Right atrium auricular region (tissue), 2 donors: ENCODE measurements around the gene RNF125. TPM values are rescaled to one million over a fixed set of nuclear protein-coding genes. Genes with fewer than 3 reads are reported as not detected.

Source experiments
- DNase-seq: peaks from one replicate; pipeline ENCODE4 v3.0.0-alpha.2; 2019; ENCODE audit warnings: low spot score
- H3K27ac ChIP-seq, 2 donors: fragments of 200-600 bp; sonication (generic); 1 replicate in 1 of 2; 2 replicates in 1 of 2; pipeline ENCODE4 v1.5.1; 2016 to 2019
- H3K27me3 ChIP-seq, 2 donors: fragments of 200-600 bp; sonication (generic); one replicate each; pipeline versions ENCODE4 v1.5.1 to v1.6.0; 2017 to 2019
- H3K36me3 ChIP-seq: fragments of 200-600 bp; sonication (generic); one replicate; pipeline ENCODE4 v1.5.1; 2016
- H3K4me1 ChIP-seq, 2 donors: fragments of 200-600 bp; sonication (generic); one replicate each; pipeline versions ENCODE4 v1.5.1 to v1.6.0; 2017 to 2019
- H3K4me3 ChIP-seq, 2 donors: fragments of 200-600 bp; sonication (generic); 1 replicate in 1 of 2; 2 replicates in 1 of 2; pipeline ENCODE4 v1.5.1; 2017 to 2019; ENCODE audit warnings: mild to moderate bottlenecking in 1 of 2, moderate library complexity in 1 of 2
- H3K9me3 ChIP-seq, 2 donors: fragments of 200-600 bp; sonication (generic); one replicate each; pipeline ENCODE4 v1.5.1; 2019
- CTCF ChIP-seq, 2 donors: fragments of 200-600 bp; sonication (generic); IDR thresholded peaks; one replicate each; pipeline ENCODE4 v1.5.1; 2019; ENCODE audit warnings: antibody characterized with exemption in 2 of 2
- total RNA-seq, 2 donors: library from RNA; depleted of rRNA; stranded (reverse); fragments of >200 nt; gene quantifications; one replicate each; pipeline ENCODE4 v1.1.0, GENCODE V29; 2016

RNF125 gene
- total RNA-seq, 2 donors from 2014 or later = 1.7 to 5.6 TPM

- Histone ChIP-seq H3K27ac (no peak overlapping the region), H3K9me3 (no peaks in the 10 kb centered on the region)
- DNase-seq = no peak
Observed at GRCh38 chr18:32029558-32029957, 10.9 kb downstream of the RNF125 start.

DNA sequence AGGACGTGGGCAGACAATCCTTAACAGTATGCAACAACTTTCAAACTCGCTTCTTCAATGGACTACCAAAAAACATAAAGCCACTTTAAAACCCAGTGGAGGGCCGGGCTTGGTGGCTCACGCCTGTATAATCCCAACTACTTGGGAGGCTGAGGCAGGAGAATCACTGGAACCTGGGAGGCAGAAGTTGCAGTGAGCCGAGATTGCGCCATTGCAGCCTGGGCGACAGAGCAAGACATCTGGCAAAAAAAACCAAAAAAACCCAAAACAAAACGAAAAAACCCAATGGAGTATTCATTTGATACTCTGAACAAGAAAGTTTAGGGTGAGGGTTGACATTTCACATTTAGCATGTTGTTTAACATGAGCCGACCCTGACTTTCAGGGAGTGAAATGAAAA is 14.0 kb downstream of the RNF125 start:
- TF ChIP-seq CTCF (IDR thresholded peaks at IDR 0.05) = no peak
- DNase-seq = no peak
- Histone ChIP-seq H3K27ac (no peak overlapping the region), H3K27me3 (no peaks in the 10 kb centered on the region), H3K4me1 (no peaks in the 10 kb centered on the region), H3K36me3 (no peaks in the 10 kb centered on the region), H3K4me3 (no peak overlapping the region), H3K9me3 (no peaks in the 10 kb centered on the region)

More at GRCh38 chr18:32029558-32029957, 10.9 kb downstream of the RNF125 start:
- no peaks in the 10 kb centered on the region for H3K4me1 ChIP-seq
- no peak overlapping the region for H3K4me3 ChIP-seq
- H3K36me3 ChIP-seq = no peaks in the 10 kb centered on the region
- no peak for TF ChIP-seq CTCF (IDR thresholded peaks at IDR 0.05)
- no peaks in the 10 kb centered on the region for H3K27me3 ChIP-seq

- Histone ChIP-seq H3K4me1 (no peaks in the 10 kb centered on the region), H3K9me3 (no peaks in the 10 kb centered on the region), H3K4me3 (no peak overlapping the region), H3K27ac (no peak overlapping the region), H3K36me3 (no peaks in the 10 kb centered on the region), H3K27me3 (no peaks in the 10 kb centered on the region)
- no peak for DNase-seq
- no peak for TF ChIP-seq CTCF (IDR thresholded peaks at IDR 0.05)
Observed at GRCh38 chr18:32036506-32037180, 18.0 kb downstream of the RNF125 start.

- TF ChIP-seq CTCF (IDR thresholded peaks at IDR 0.05) = no peak
- H3K36me3 ChIP-seq = no peaks in the 10 kb centered on the region
- no peak overlapping the region for H3K4me3 ChIP-seq
Observed at GRCh38 chr18:32037616-32038015, 19.0 kb downstream of the RNF125 start.

DNA sequence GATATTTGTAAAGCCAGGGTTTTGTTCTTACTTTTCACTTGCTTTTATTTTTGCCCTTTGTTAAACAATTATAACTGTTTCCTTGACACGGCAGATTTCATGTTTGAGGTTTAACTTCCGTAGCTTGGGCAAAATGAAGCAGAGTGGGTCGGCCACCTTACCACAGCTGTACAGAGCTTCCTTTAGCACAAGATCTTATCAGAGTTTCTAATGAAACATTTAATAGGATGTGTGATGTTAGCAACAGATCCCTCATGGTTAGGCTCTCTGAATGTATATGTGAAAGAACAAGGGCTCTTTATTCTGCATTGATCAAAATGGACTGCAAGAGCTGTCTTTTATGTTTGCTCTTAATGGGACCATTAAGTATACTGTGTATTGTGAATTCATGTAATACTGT is 22.3 kb downstream of the RNF125 start:
- Histone ChIP-seq H3K36me3 (no peaks in the 10 kb centered on the region), H3K9me3 (no peaks in the 10 kb centered on the region), H3K27ac (no peak overlapping the region), H3K4me1 (no peaks in the 10 kb centered on the region), H3K27me3 (no peaks in the 10 kb centered on the region), H3K4me3 (no peak overlapping the region)
- TF ChIP-seq CTCF (IDR thresholded peaks at IDR 0.05) = no peak
- no peak for DNase-seq

More at GRCh38 chr18:32037616-32038015, 19.0 kb downstream of the RNF125 start:
- H3K27ac ChIP-seq = no peak overlapping the region
- no peaks in the 10 kb centered on the region for H3K27me3 ChIP-seq
- H3K9me3 ChIP-seq = no peaks in the 10 kb centered on the region
- DNase-seq = no peak
- no peaks in the 10 kb centered on the region for H3K4me1 ChIP-seq

- no peaks in the 10 kb centered on the region for H3K4me1 ChIP-seq
- H3K36me3 ChIP-seq = no peaks in the 10 kb centered on the region
- H3K27me3 ChIP-seq = no peaks in the 10 kb centered on the region
- no peak overlapping the region for H3K4me3 ChIP-seq
- TF ChIP-seq CTCF (IDR thresholded peaks at IDR 0.05) = no peak
- no peaks in the 10 kb centered on the region for H3K9me3 ChIP-seq
- no peak overlapping the region for H3K27ac ChIP-seq
- no peak for DNase-seq
Observed at GRCh38 chr18:32042337-32042736, 23.7 kb downstream of the RNF125 start.
